Breast epithelium (tissue), 4 donors: Measurements from ENCODE around the gene ANKRD33. TPM values are rescaled to one million over a fixed set of nuclear protein-coding genes. Genes with fewer than 3 reads are reported as not detected.

Experiments
- DNase-seq, 2 donors: peaks; one replicate each; pipeline ENCODE4 v3.0.0-alpha.2; 2019; ENCODE audit warnings: low spot score in 2 of 2
- H3K27ac ChIP-seq, 2 donors: fragments of 200-600 bp; sonication (generic) in 1 of 2; one replicate each; pipeline ENCODE4 v1.5.1; 2016 to 2019; ENCODE audit warnings: mild to moderate bottlenecking in 1 of 2
- H3K27me3 ChIP-seq, 2 donors: fragments of 200-600 bp; sonication (generic) in 1 of 2; one replicate each; pipeline versions ENCODE4 v1.5.1 to v1.6.0; 2017 to 2019; ENCODE audit warnings: control low read depth in 1 of 2, mild to moderate bottlenecking in 1 of 2
- H3K36me3 ChIP-seq: fragments of 200-600 bp; one replicate; pipeline ENCODE4 v1.5.1; 2019
- H3K4me1 ChIP-seq, 2 donors: fragments of 200-600 bp; sonication (generic); one replicate each; pipeline ENCODE4 v1.5.1; 2016 to 2019; ENCODE audit warnings: control low read depth in 1 of 2
- H3K4me3 ChIP-seq, 3 donors: fragments of 200-600 bp; sonication (generic); 1 replicate in 2 of 3; 2 replicates in 1 of 3; pipeline ENCODE4 v1.5.1; 2016 to 2019; ENCODE audit warnings: mild to moderate bottlenecking in 3 of 3, moderate library complexity in 2 of 3
- H3K9me3 ChIP-seq, 2 donors: fragments of 200-600 bp; sonication (generic) in 1 of 2; one replicate each; pipeline ENCODE4 v1.5.1; 2016 to 2019; ENCODE audit warnings: control low read depth in 1 of 2
- CTCF ChIP-seq, 3 donors: fragments of 450-650 bp; IDR thresholded peaks; one replicate each; pipeline ENCODE4 v1.5.1; 2016 to 2017; ENCODE audit warnings: antibody characterized with exemption in 3 of 3, mild to moderate bottlenecking in 3 of 3, moderate library complexity in 3 of 3
- POLR2A ChIP-seq: fragments of 450-650 bp; IDR thresholded peaks from one replicate; pipeline ENCODE4 v1.6.1; 2016; ENCODE audit warnings: antibody characterized with exemption, mild to moderate bottlenecking, moderate library complexity
- POLR2AphosphoS5 ChIP-seq, 3 donors: sonication (generic); formaldehyde crosslinking; IDR thresholded peaks; one replicate each; pipeline ENCODE4 v1.6.1; 2017; ENCODE audit warnings: antibody characterized with exemption in 3 of 3
- intact Hi-C: fragments of 100-400 bp; cut with DNase I; formaldehyde crosslinking; loops from one replicate; pipeline ENCODE4 v1.15.1; 2023; ENCODE audit warnings: low total_unique reads
- total RNA-seq, 3 donors: library from RNA; depleted of rRNA; stranded (reverse); fragments of >200 nt; gene quantifications; one replicate each; pipeline ENCODE4 v1.1.0, GENCODE V29; 2016

ANKRD33 gene
- total RNA-seq, 3 donors from 2014 or later = not detected

GRCh38 chr12:51898506-51898905 is 10.6 kb downstream of the ANKRD33 start:
- no peak overlapping the region for H3K27ac ChIP-seq

GRCh38 chr12:51898937-51899336 is 11.0 kb downstream of the ANKRD33 start:
- TF ChIP-seq POLR2A (no peak), CTCF (IDR thresholded peaks at IDR 0.05) (no peak), POLR2AphosphoS5 (IDR thresholded peaks at IDR 0.05) (no peak)
- DNase-seq = no peak
- intact Hi-C loops = no loop called here
- Histone ChIP-seq H3K27ac (no peak overlapping the region), H3K9me3 (no peaks in the 10 kb centered on the region), H3K27me3 (no peaks in the 10 kb centered on the region), H3K4me1 (no peaks in the 10 kb centered on the region), H3K4me3 (no peak overlapping the region), H3K36me3 (no peaks in the 10 kb centered on the region)

More at GRCh38 chr12:51898506-51898905, 10.6 kb downstream of the ANKRD33 start:
- intact Hi-C loops = no loop called here
- Histone ChIP-seq H3K9me3 (no peaks in the 10 kb centered on the region), H3K27me3 (no peaks in the 10 kb centered on the region), H3K4me1 (no peaks in the 10 kb centered on the region), H3K36me3 (no peaks in the 10 kb centered on the region), H3K4me3 (no peak overlapping the region)
- TF ChIP-seq POLR2AphosphoS5 (IDR thresholded peaks at IDR 0.05) = no peak
- no peak for TF ChIP-seq CTCF (IDR thresholded peaks at IDR 0.05)
- TF ChIP-seq POLR2A = no peak
- no peak for DNase-seq

- H3K9me3 ChIP-seq = no peaks in the 10 kb centered on the region
- H3K27ac ChIP-seq = no peak overlapping the region
- no peak for DNase-seq
- no peaks in the 10 kb centered on the region for H3K36me3 ChIP-seq
- H3K4me3 ChIP-seq = no peak overlapping the region
- H3K4me1 ChIP-seq = no peaks in the 10 kb centered on the region
- no peak for TF ChIP-seq POLR2AphosphoS5 (IDR thresholded peaks at IDR 0.05)
- no peak for TF ChIP-seq POLR2A
- TF ChIP-seq CTCF (IDR thresholded peaks at IDR 0.05) = no peak
- intact Hi-C loops = no loop called here
- no peaks in the 10 kb centered on the region for H3K27me3 ChIP-seq
Measured at GRCh38 chr12:51900323-51900889, 12.5 kb downstream of the ANKRD33 start.

GRCh38 chr12:51901121-51901817 is 13.4 kb downstream of the ANKRD33 start:
- no peak for TF ChIP-seq POLR2A
- no peak for TF ChIP-seq POLR2AphosphoS5 (IDR thresholded peaks at IDR 0.05)
- TF ChIP-seq CTCF (IDR thresholded peaks at IDR 0.05) = no peak

GRCh38 chr12:51901881-51902280 is 14.0 kb downstream of the ANKRD33 start:
- H3K4me1 ChIP-seq = no peaks in the 10 kb centered on the region

More at GRCh38 chr12:51901121-51901817, 13.4 kb downstream of the ANKRD33 start:
- Histone ChIP-seq H3K9me3 (no peaks in the 10 kb centered on the region), H3K4me1 (no peaks in the 10 kb centered on the region), H3K27ac (no peak overlapping the region), H3K36me3 (no peaks in the 10 kb centered on the region), H3K4me3 (no peak overlapping the region), H3K27me3 (no peaks in the 10 kb centered on the region)
- intact Hi-C loops = no loop called here
- DNase-seq = no peak

More at GRCh38 chr12:51901881-51902280, 14.0 kb downstream of the ANKRD33 start:
- intact Hi-C loops = loop anchor here (2.0 kb wide), 1 partner anchor 101 kb away; no protein-coding TSS in a partner anchor
- H3K27ac ChIP-seq = no peak overlapping the region
- no peak for DNase-seq
- H3K36me3 ChIP-seq = no peaks in the 10 kb centered on the region
- H3K4me3 ChIP-seq = no peak overlapping the region
- TF ChIP-seq CTCF (IDR thresholded peaks at IDR 0.05) (no peak), POLR2AphosphoS5 (IDR thresholded peaks at IDR 0.05) (no peak), POLR2A (no peak)
- H3K27me3 ChIP-seq = no peaks in the 10 kb centered on the region
- no peaks in the 10 kb centered on the region for H3K9me3 ChIP-seq
